HepG2 (cell line): Measurements from ENCODE around the gene APBB2. TPM values are rescaled to one million over a fixed set of nuclear protein-coding genes. Genes with fewer than 3 reads are reported as not detected.

Experiments used
- ATAC-seq: fragments of 200-7000 bp; cut with Tn5 transposase; 3 replicates; pipeline ENCODE4 v1.9.1; 2020; ENCODE audit warnings: mild to moderate bottlenecking, moderate library complexity
- BruUV-seq: library from RNA; stranded (reverse); fragments of 400-500 nt; replicated peaks from 2 replicates; lab custom pipeline; 2021; lab: Mats Ljungman, UMichigan
- CTCF ChIA-PET: fragments of 300-600 bp; formaldehyde crosslinking; extraction: SDS; loops from one replicate; lab custom pipeline; 2021; ENCODE audit warnings: low total read pairs, inconsistent platforms, low intra/inter-chr PET ratio; lab: Yijun Ruan, JAX
- POLR2A ChIA-PET: fragments of 350-600 bp; sonication (Branson Sonifier 250); formaldehyde crosslinking; loops from one replicate; lab custom pipeline; 2020; ENCODE audit warnings: antibody characterized with exemption, inconsistent platforms; lab: Yijun Ruan, JAX
- DNase-seq: peaks from one replicate; pipeline ENCODE4 v3.0.0-alpha.2; 2015; ENCODE audit warnings: low spot score
- FAIRE-seq: peaks from 3 replicates; lab custom pipeline; 2011; peaks lifted over from hg19 to GRCh38; lab: Jason Lieb, UNC
- H2AFZ ChIP-seq: one replicate; pipeline ENCODE4 v1.6.1; 2011; ENCODE audit warnings: low read length, inconsistent platforms
- H3K27ac ChIP-seq: fragments of 300-600 bp; 3 replicates; pipeline ENCODE4 v1.8.0; 2011; ENCODE audit warnings: mixed run types, mild to moderate bottlenecking, mixed read lengths, low read length, inconsistent platforms; ENCODE audit not compliant: insufficient read depth; ENCODE audit errors: extremely low read length
- H3K27me3 ChIP-seq, 2 experiments: fragments of 200-600 bp in 1 of 2; 2 replicates in 1 of 2; 3 replicates in 1 of 2; pipeline versions ENCODE4 v1.6.0 to v1.8.0; 2011; ENCODE audit warnings: low read length in 2 of 2, mild to moderate bottlenecking in 2 of 2, moderate library complexity in 2 of 2, inconsistent platforms in 1 of 2; ENCODE audit not compliant: insufficient read depth in 2 of 2, control insufficient read depth in 1 of 2
- H3K36me3 ChIP-seq, 2 experiments: fragments of 200-600 bp in 1 of 2; replicated peaks in 1 of 2; 2 replicates in 1 of 2; 3 replicates in 1 of 2; pipeline versions ENCODE4 v1.5.1 to v1.8.0; 2011; ENCODE audit warnings: low read length in 2 of 2, inconsistent platforms in 1 of 2; ENCODE audit not compliant: insufficient read depth in 2 of 2, control insufficient read depth in 1 of 2
- H3K4me1 ChIP-seq: 2 replicates; pipeline ENCODE4 v1.5.1; 2012; ENCODE audit warnings: low read length, inconsistent platforms; ENCODE audit not compliant: insufficient read depth
- H3K4me2 ChIP-seq: 2 replicates; pipeline ENCODE4 v1.6.0; 2011; ENCODE audit warnings: low read depth, low read length, inconsistent platforms
- H3K4me3 ChIP-seq, 3 experiments: fragments of 200-600 bp in 1 of 3; sonication (generic), shearing (Covaris generic) in 1 of 3; replicated peaks in 1 of 3; 2 replicates each; pipeline ENCODE4 v1.5.1; 2011 to 2016; ENCODE audit warnings: low read length in 3 of 3, inconsistent platforms in 2 of 3, low read depth in 2 of 3, mild to moderate bottlenecking in 2 of 3, control low read depth in 1 of 3, mixed read lengths in 1 of 3; ENCODE audit not compliant: insufficient read depth in 1 of 3
- H3K79me2 ChIP-seq: one replicate; pipeline ENCODE4 v1.6.1; 2011; ENCODE audit warnings: low read length, inconsistent platforms; ENCODE audit not compliant: insufficient read depth
- H3K9ac ChIP-seq: 2 replicates; pipeline ENCODE4 v1.6.0; 2011; ENCODE audit warnings: mild to moderate bottlenecking, low read depth, low read length, inconsistent platforms; ENCODE audit not compliant: insufficient read depth
- H3K9me3 ChIP-seq: 2 replicates; pipeline ENCODE4 v1.5.1; 2012; ENCODE audit warnings: mild to moderate bottlenecking, low read length
- H4K20me1 ChIP-seq: 2 replicates; pipeline ENCODE4 v1.6.0; 2011; ENCODE audit warnings: inconsistent platforms, mild to moderate bottlenecking, low read length, moderate library complexity; ENCODE audit not compliant: insufficient read depth
- HNF4G ChIP-seq, 2 experiments: sonication (generic) in 1 of 2; formaldehyde crosslinking in 1 of 2; IDR thresholded peaks; 2 replicates each; pipeline versions ENCODE4 v1.4.0 to v1.6.1; 2011 to 2020; ENCODE audit warnings: borderline replicate concordance in 2 of 2, low read depth in 2 of 2, mild to moderate bottlenecking in 2 of 2, low read length in 1 of 2, missing genetic modification reagents in 1 of 2, moderate library complexity in 1 of 2
- JUNB ChIP-seq: sonication (generic); formaldehyde crosslinking; IDR thresholded peaks from 2 replicates; pipeline ENCODE4 v1.8.0; 2022; ENCODE audit warnings: missing genetic modification reagents, mild to moderate bottlenecking, borderline replicate concordance
- NCOA5 ChIP-seq: sonication (generic); formaldehyde crosslinking; IDR thresholded peaks from 2 replicates; pipeline ENCODE4 v1.4.0; 2020; ENCODE audit warnings: missing genetic modification reagents
- ZBTB43 ChIP-seq: sonication (generic); formaldehyde crosslinking; conservative IDR thresholded peaks from 2 replicates; pipeline ENCODE4 v1.4.0; 2020; ENCODE audit warnings: missing genetic modification reagents
- ZNF292 ChIP-seq: sonication (generic); formaldehyde crosslinking; IDR thresholded peaks from 2 replicates; pipeline ENCODE4 v1.8.1; 2022; ENCODE audit warnings: mild to moderate bottlenecking, low read depth, missing genetic modification reagents, borderline replicate concordance
- WGBS: methylation state at CpG from one replicate; pipeline ENCODE4 v1.1.6; 2017; ENCODE audit warnings: low lambda C conversion rate; 5-methylcytosine and 5-hydroxymethylcytosine counted together
- in situ Hi-C: cut with HindIII; loops from 2 replicates; pipeline ENCODE4 v1.10.0; 2017; ENCODE audit warnings: low pct_unique_long_range_greater_than_20kb; ENCODE audit not compliant: extremely low pct_ligation_motif_present
- intact Hi-C: fragments of 100-400 bp; cut with micrococcal nuclease; formaldehyde crosslinking; loops from one replicate; pipeline ENCODE4 v1.10.0; 2022; ENCODE audit not compliant: unreplicated experiment
- polyA plus RNA-seq, 8 experiments: library from polyadenylated mRNA; depleted of rRNA in 3 of 8; stranded (reverse) in 7 of 8; unstranded in 1 of 8; fragments of >200 nt; fragmentation: Illumina TruSeq in 4 of 8; extraction: Trizol in 4 of 8; gene quantifications; 2 replicates each; pipeline versions ENCODE4 v1.2.1 to v1.2.3, GENCODE V29; 2011 to 2016; ENCODE audit warnings: low read depth in 4 of 8, missing spikeins in 1 of 8, mixed read lengths in 1 of 8; ENCODE audit not compliant: insufficient read depth in 1 of 8
- total RNA-seq, 5 experiments: library from RNA; depleted of rRNA; stranded (reverse); fragments of >200 nt; fragmentation: Illumina TruSeq; extraction: Trizol; gene quantifications; 2 replicates each; pipeline ENCODE4 v1.2.3, GENCODE V29; 2016; ENCODE audit warnings: low read depth in 1 of 5

APBB2 gene
- total and polyA plus RNA-seq, 2 of the 13 experiments (the other 11 are each of a cell fraction or from before 2014, with no cell fraction given): 11.7 to 17.0 TPM

- Histone ChIP-seq H4K20me1 (no peaks in the 10 kb centered on the region), H3K9ac (no peak overlapping the region), H3K79me2 (no peaks in the 10 kb centered on the region), H3K27me3 (no peaks in the 10 kb centered on the region), H3K4me3 (no peak overlapping the region), H3K9me3 (no peaks in the 10 kb centered on the region), H3K27ac (no peak overlapping the region), H2AFZ (no peak overlapping the region), H3K36me3 (no peaks in the 10 kb centered on the region), H3K4me2 (no peak overlapping the region), H3K4me1 (no peaks in the 10 kb centered on the region)
- ATAC-seq (no peak), FAIRE-seq (no peak), DNase-seq (no peak)
- intact Hi-C loops (no loop called here), in situ Hi-C loops (no loop called here)
- WGBS: no CpG with 5 or more reads among the region's 6 CpGs
- no TSS peak for BruUV-seq
- no peak for TF ChIP-seq HNF4G (IDR thresholded peaks at IDR 0.05; ENCODE audit: borderline replicate concordance, low read depth, low read length)
- TF ChIP-seq HNF4G (CRISPR knock-in tag; IDR thresholded peaks at IDR 0.05; ENCODE audit: borderline replicate concordance, low read depth): no peak
- TF ChIP-seq ZBTB43 (CRISPR knock-in tag): no peak
- ChIA-PET CTCF (no interaction called here), POLR2A (interaction anchor here (1.6 kb wide), 1 partner anchor 246 kb away, joined by 3 read pairs; the partner anchor contains the start of gene APBB2)
Measured at GRCh38 chr4:40967550-40967949, 246.8 kb downstream of the APBB2 start.

GRCh38 chr4:40966091-40966490 lies 248.3 kb downstream of the APBB2 start:
- ChIA-PET CTCF (no interaction called here), POLR2A (no interaction called here)
- no peak overlapping the region for H3K4me3 ChIP-seq
- TF ChIP-seq NCOA5 (CRISPR knock-in tag): no peak
- no peak for TF ChIP-seq ZNF292 (CRISPR knock-in tag)
- TF ChIP-seq JUNB (CRISPR knock-in tag): no peak
- H3K4me2 ChIP-seq: no peak overlapping the region
- no peak overlapping the region for H3K27ac ChIP-seq
- no peak for ATAC-seq
- WGBS: 96% methylated on average over 4 of the region's 5 CpGs
- FAIRE-seq: no peak
- no peaks in the 10 kb centered on the region for H3K36me3 ChIP-seq
- in situ Hi-C loops: no loop called here
- no peaks in the 10 kb centered on the region for H3K4me1 ChIP-seq
- DNase-seq: no peak
- no peaks in the 10 kb centered on the region for H4K20me1 ChIP-seq
- no peak overlapping the region for H3K9ac ChIP-seq
- no peaks in the 10 kb centered on the region for H3K79me2 ChIP-seq
- no peak overlapping the region for H2AFZ ChIP-seq
- intact Hi-C loops: no loop called here
- H3K27me3 ChIP-seq: no peaks in the 10 kb centered on the region
- no peaks in the 10 kb centered on the region for H3K9me3 ChIP-seq
- BruUV-seq: no TSS peak
